ENCODE results near the gene PUS1. TPM values are rescaled to one million over a fixed set of nuclear protein-coding genes. Genes with fewer than 3 reads are reported as not detected.

Gene PUS1
- total RNA-seq, 1 experiment from 2014 or later = 77.3 TPM

- no peak for DNase-seq (ENCODE audit: low read depth, low spot score)
- Histone ChIP-seq H3K4me1 (ENCODE audit: control insufficient read depth in 1 of 2, insufficient read depth in 2 of 2, low read length in 2 of 2) (no peaks in the 10 kb centered on the region), H3K4me2 (ENCODE audit: low read length) (no peak overlapping the region), H3K9ac (ENCODE audit: low read length) (no peak overlapping the region), H3K36me3 (ENCODE audit: control insufficient read depth in 1 of 2, insufficient read depth in 2 of 2, low read length in 2 of 2) (peaks cover 31 to 46% of the 10 kb centered on the region in 2 experiments), H3K27me3 (ENCODE audit: insufficient read depth, low read length) (no peaks in the 10 kb centered on the region), H3K9me3 (ENCODE audit: control insufficient read depth in 1 of 2, insufficient read depth in 1 of 2, low read depth in 1 of 2, low read length in 2 of 2) (no peaks in the 10 kb centered on the region), H2AFZ (ENCODE audit: low read depth, low read length, poor library complexity, severe bottlenecking) (no peak overlapping the region), H3K79me2 (ENCODE audit: insufficient read depth, low read length) (no peaks in the 10 kb centered on the region), H3K9me2 (ENCODE audit: insufficient read depth) (no peaks in the 10 kb centered on the region), H4K20me1 (ENCODE audit: insufficient read depth) (no peaks in the 10 kb centered on the region), H3K27ac (ENCODE audit: low read depth, low read length) (no peak overlapping the region), H3K4me3 (replicated peaks in 1 of 2; ENCODE audit: low read depth in 1 of 2, low read length in 2 of 2) (no peak overlapping the region)
- TF ChIP-seq CEBPB (IDR thresholded peaks at IDR 0.05; ENCODE audit: low read depth) = no peak
- no peak for TF ChIP-seq ATF3 (IDR thresholded peaks at IDR 0.05)
- TF ChIP-seq REST (IDR thresholded peaks at IDR 0.05; ENCODE audit: low read depth) = no peak
- TF ChIP-seq MAX (IDR thresholded peaks at IDR 0.05) = no peak
- TF ChIP-seq ZNF274 (IDR thresholded peaks at IDR 0.05; ENCODE audit: low read depth, low read length) = no peak
- no peak for TF ChIP-seq POLR2A (IDR thresholded peaks at IDR 0.05; ENCODE audit: borderline replicate concordance, extremely low read depth, insufficient read depth, insufficient read length)
- TF ChIP-seq POLR2AphosphoS5 (IDR thresholded peaks at IDR 0.05; ENCODE audit: low read depth, low read length) = no peak
- no peak for TF ChIP-seq TCF7L2 (IDR thresholded peaks at IDR 0.05; ENCODE audit: borderline replicate concordance, extremely low read depth, insufficient read depth, insufficient read length)
- no peak for TF ChIP-seq SIN3A (IDR thresholded peaks at IDR 0.05; ENCODE audit: low read depth)
- TF ChIP-seq YY1 (IDR thresholded peaks at IDR 0.05; ENCODE audit: extremely low read depth, insufficient replicate concordance, low read depth, low read length) = no peak
- TF ChIP-seq EGR1 (IDR thresholded peaks at IDR 0.05; ENCODE audit: low read depth) = no peak
- no peak for TF ChIP-seq CBX3 (IDR thresholded peaks at IDR 0.05; ENCODE audit: low read depth)
- CTCF ChIA-PET = no interaction called here
- no peak for ATAC-seq
- intact Hi-C loops (cut with micrococcal nuclease) = no loop called here
- RAD21 ChIA-PET (ENCODE audit: low non-redundant PET in 1 of 2, low total read pairs in 2 of 2, uncharacterized antibody in 2 of 2, unreplicated experiment in 2 of 2) = interaction anchor here in 1 of 2 experiments (0.7 kb wide), 1 partner anchor 552 kb away, joined by 3 read pairs; no protein-coding TSS in a partner anchor
- no TSS peak for BruUV-seq (replicated peaks)
- POLR2A ChIA-PET = no interaction called here
Measured at GRCh38 chr12:131990980-131991305, 61.9 kb downstream of the PUS1 start.

All from HCT116 (cell line).